Caco-2 (cell line): ENCODE measurements around the gene NYNRIN. TPM values are rescaled to one million over a fixed set of nuclear protein-coding genes. Genes with fewer than 3 reads are reported as not detected.

Experiments
- BruUV-seq: library from RNA; stranded (reverse); fragments of 400-500 nt; replicated peaks from 2 replicates; lab custom pipeline; 2021; lab: Mats Ljungman, UMichigan
- CTCF ChIA-PET: fragments of 300-600 bp; sonication (Branson Sonifier 250); formaldehyde crosslinking; loops from one replicate; lab custom pipeline; 2022; ENCODE audit warnings: antibody characterized with exemption; lab: Charles Lee
- POLR2A ChIA-PET: fragments of 300-600 bp; sonication (Branson Sonifier 250); formaldehyde crosslinking; loops from one replicate; lab custom pipeline; 2022; ENCODE audit warnings: antibody characterized with exemption; lab: Charles Lee
- DNase-seq, 2 experiments: peaks; one replicate each; pipeline versions ENCODE4 v3.0.0 to v3.0.0-alpha.2; 2020 to 2022
- H3K27me3 ChIP-seq: replicated peaks from 2 replicates; pipeline ENCODE4 v1.6.0; 2011; ENCODE audit warnings: low read length; ENCODE audit not compliant: control insufficient read depth, insufficient read depth
- H3K36me3 ChIP-seq: 2 replicates; pipeline ENCODE4 v1.5.1; 2011; ENCODE audit warnings: low read length; ENCODE audit not compliant: control insufficient read depth, insufficient read depth
- H3K4me1 ChIP-seq: fragments of 250-450 bp; sonication (Bioruptor Pico); 2 replicates; pipeline ENCODE4 v1.5.1; 2020; ENCODE audit warnings: mild to moderate bottlenecking
- H3K4me3 ChIP-seq: 2 replicates; pipeline ENCODE4 v1.5.1; 2011; ENCODE audit warnings: low read depth, mild to moderate bottlenecking, control low read depth, low read length
- H3K9me3 ChIP-seq: fragments of 250-450 bp; sonication (Bioruptor Pico); 2 replicates; pipeline ENCODE4 v1.5.1; 2020; ENCODE audit warnings: mild to moderate bottlenecking, moderate library complexity
- H3K27ac Mint-ChIP-seq: one replicate; pipeline ENCODE4 v1.8.0; 2022; ENCODE audit warnings: mixed read lengths; ENCODE audit not compliant: unreplicated experiment
- H3K27me3 Mint-ChIP-seq: one replicate; pipeline ENCODE4 v1.8.0; 2022; ENCODE audit warnings: mixed read lengths; ENCODE audit not compliant: insufficient read depth, unreplicated experiment
- H3K36me3 Mint-ChIP-seq: one replicate; pipeline ENCODE4 v1.8.0; 2022; ENCODE audit warnings: mild to moderate bottlenecking, mixed read lengths; ENCODE audit not compliant: insufficient read depth, unreplicated experiment
- H3K4me1 Mint-ChIP-seq: one replicate; pipeline ENCODE4 v1.8.0; 2022; ENCODE audit warnings: low read depth, mixed read lengths; ENCODE audit not compliant: unreplicated experiment
- H3K4me3 Mint-ChIP-seq: one replicate; pipeline ENCODE4 v1.8.0; 2022; ENCODE audit warnings: mild to moderate bottlenecking, moderate library complexity, mixed read lengths; ENCODE audit not compliant: unreplicated experiment
- H3K9me3 Mint-ChIP-seq: one replicate; pipeline ENCODE4 v1.8.0; 2022; ENCODE audit warnings: mixed read lengths; ENCODE audit not compliant: unreplicated experiment
- CTCF ChIP-seq, 2 experiments: fragments of 200-600 bp in 1 of 2; IDR thresholded peaks; 1 replicate in 1 of 2; 2 replicates in 1 of 2; pipeline versions ENCODE4 v1.5.1 to v1.8.0; 2011 to 2022; ENCODE audit warnings: antibody characterized with exemption in 1 of 2, control low read depth in 1 of 2, inconsistent platforms in 1 of 2, low read depth in 1 of 2, low read length in 1 of 2, mild to moderate bottlenecking in 1 of 2, moderate library complexity in 1 of 2; ENCODE audit not compliant: insufficient read depth in 1 of 2, severe bottlenecking in 1 of 2, unreplicated experiment in 1 of 2
- intact Hi-C: fragments of 100-400 bp; cut with micrococcal nuclease; formaldehyde crosslinking; loops from one replicate; pipeline ENCODE4 v1.10.0; 2022; ENCODE audit not compliant: unreplicated experiment
- total RNA-seq: library from RNA; stranded (reverse); gene quantifications from 2 replicates; pipeline ENCODE4 v1.2.3, GENCODE V29; 2022

NYNRIN gene
- total RNA-seq, 1 experiment from 2014 or later = 5.9 TPM

GRCh38 chr14:24463884-24464785, 65.3 kb downstream of the NYNRIN start:
- Histone ChIP-seq H3K4me3 (no peak overlapping the region), H3K4me1 (no peaks in the 10 kb centered on the region), H3K9me3 (no peaks in the 10 kb centered on the region), H3K27me3 (no peaks in the 10 kb centered on the region), H3K36me3 (no peaks in the 10 kb centered on the region)
- CTCF ChIA-PET = no interaction called here
- DNase-seq = no peak
- Mint-ChIP-seq H3K9me3 (no peaks in the 10 kb centered on the region), H3K27me3 (no peaks in the 10 kb centered on the region), H3K4me1 (no peaks in the 10 kb centered on the region), H3K4me3 (no peak overlapping the region), H3K36me3 (no peaks in the 10 kb centered on the region), H3K27ac (no peak overlapping the region)
- TF ChIP-seq CTCF (IDR thresholded peaks at IDR 0.05; ENCODE audit: insufficient read depth in 1 of 2, low read depth in 1 of 2, low read length in 1 of 2, severe bottlenecking in 1 of 2, unreplicated experiment in 1 of 2) = no peak
- BruUV-seq = no TSS peak
- intact Hi-C loops = no loop called here
- POLR2A ChIA-PET = no interaction called here

- TF ChIP-seq CTCF (IDR thresholded peaks at IDR 0.05; ENCODE audit: insufficient read depth in 1 of 2, low read depth in 1 of 2, low read length in 1 of 2, severe bottlenecking in 1 of 2, unreplicated experiment in 1 of 2) = no peak
- POLR2A ChIA-PET = no interaction called here
- Histone ChIP-seq H3K4me3 (no peak overlapping the region), H3K4me1 (no peaks in the 10 kb centered on the region), H3K27me3 (no peaks in the 10 kb centered on the region), H3K36me3 (no peaks in the 10 kb centered on the region), H3K9me3 (no peaks in the 10 kb centered on the region)
- Mint-ChIP-seq H3K27ac (no peak overlapping the region), H3K4me1 (no peaks in the 10 kb centered on the region), H3K4me3 (no peak overlapping the region), H3K36me3 (no peaks in the 10 kb centered on the region), H3K9me3 (no peaks in the 10 kb centered on the region), H3K27me3 (no peaks in the 10 kb centered on the region)
- DNase-seq = no peak
- CTCF ChIA-PET = no interaction called here
- no TSS peak for BruUV-seq
- intact Hi-C loops = no loop called here
Measured at GRCh38 chr14:24465368-24465767, 66.6 kb downstream of the NYNRIN start.

GRCh38 chr14:24465805-24466204, 67.0 kb downstream of the NYNRIN start:
- no peaks in the 10 kb centered on the region for H3K36me3 Mint-ChIP-seq
- no peak overlapping the region for H3K4me3 ChIP-seq
- H3K36me3 ChIP-seq = no peaks in the 10 kb centered on the region
- no peak for DNase-seq
- no peaks in the 10 kb centered on the region for H3K27me3 ChIP-seq
- no peaks in the 10 kb centered on the region for H3K4me1 Mint-ChIP-seq
- intact Hi-C loops = no loop called here
- no peak overlapping the region for H3K27ac Mint-ChIP-seq
- no peaks in the 10 kb centered on the region for H3K4me1 ChIP-seq
- H3K4me3 Mint-ChIP-seq = no peak overlapping the region
- H3K27me3 Mint-ChIP-seq = no peaks in the 10 kb centered on the region
- H3K9me3 Mint-ChIP-seq = no peaks in the 10 kb centered on the region
- no peaks in the 10 kb centered on the region for H3K9me3 ChIP-seq
- no TSS peak for BruUV-seq
- CTCF ChIA-PET = no interaction called here
- TF ChIP-seq CTCF (IDR thresholded peaks at IDR 0.05; ENCODE audit: insufficient read depth in 1 of 2, low read depth in 1 of 2, low read length in 1 of 2, severe bottlenecking in 1 of 2, unreplicated experiment in 1 of 2) = no peak
- POLR2A ChIA-PET = no interaction called here

Other genes starting within 250 kb of the NYNRIN start
- 54.1 and 55.4 TPM in 2 replicates for gene IRF9, start 237.7 kb upstream of the NYNRIN start, total RNA-seq
- 8.4 and 10.6 TPM in 2 replicates for gene REC8, start 226.9 kb upstream of the NYNRIN start, total RNA-seq
- 85.4 and 95.8 TPM in 2 replicates for gene IPO4, start 210.2 kb upstream of the NYNRIN start, total RNA-seq
- 41.9 and 47.1 TPM in 2 replicates for gene TM9SF1, start 203.6 kb upstream of the NYNRIN start, total RNA-seq
- not detected in 2 replicates for gene TSSK4, start 193.3 kb upstream of the NYNRIN start, total RNA-seq
- gene CHMP4A, start 185.5 kb upstream of the NYNRIN start, total RNA-seq = 57.7 and 58.7 TPM in 2 replicates
- gene MDP1, start 182.9 kb upstream of the NYNRIN start, total RNA-seq = 19.6 and 20.5 TPM in 2 replicates
- gene NEDD8, start 166.6 kb upstream of the NYNRIN start, total RNA-seq = 210 and 218 TPM in 2 replicates
- gene GMPR2, start 166.1 kb upstream of the NYNRIN start, total RNA-seq = 76.9 and 80.1 TPM in 2 replicates
- 33.4 and 34.4 TPM in 2 replicates for gene TINF2, start 156.4 kb upstream of the NYNRIN start, total RNA-seq
- gene TGM1, start 135.8 kb upstream of the NYNRIN start, total RNA-seq = 5.9 and 6.1 TPM in 2 replicates
- gene RABGGTA, start 127.4 kb upstream of the NYNRIN start, total RNA-seq = 27.1 and 30.4 TPM in 2 replicates
- 15.6 and 18.1 TPM in 2 replicates for gene DHRS1, start 99.2 kb upstream of the NYNRIN start, total RNA-seq
- gene NOP9, start 99.2 kb upstream of the NYNRIN start, total RNA-seq = 35.1 and 38.3 TPM in 2 replicates
- 3.5 and 7.2 TPM in 2 replicates for gene CIDEB, start 91.0 kb upstream of the NYNRIN start, total RNA-seq
- 10.3 and 12.3 TPM in 2 replicates for gene LTB4R2, start 88.9 kb upstream of the NYNRIN start, total RNA-seq
- 7.3 and 7.8 TPM in 2 replicates for gene LTB4R, start 87.5 kb upstream of the NYNRIN start, total RNA-seq
- gene ADCY4, start 63.9 kb upstream of the NYNRIN start, total RNA-seq = 0.57 and 0.60 TPM in 2 replicates
- 1.5 TPM in 2 replicates for gene RIPK3, start 59.0 kb upstream of the NYNRIN start, total RNA-seq
- gene NFATC4, start 30.8 kb upstream of the NYNRIN start, total RNA-seq = 0.84 and 0.88 TPM in 2 replicates
- gene CBLN3, start 30.7 kb downstream of the NYNRIN start, total RNA-seq = 1.1 and 1.4 TPM in 2 replicates
- 50.0 and 50.5 TPM in 2 replicates for gene KHNYN, start 31.0 kb downstream of the NYNRIN start, total RNA-seq
- 44.1 and 45.8 TPM in 2 replicates for gene SDR39U1, start 43.8 kb downstream of the NYNRIN start, total RNA-seq
- not detected in 2 replicates for gene CMA1, start 109.3 kb downstream of the NYNRIN start, total RNA-seq
- gene CTSG, start 177.2 kb downstream of the NYNRIN start, total RNA-seq = not detected in 2 replicates
- gene GZMH, start 210.7 kb downstream of the NYNRIN start, total RNA-seq = not detected in 2 replicates
- gene GZMB, start 235.2 kb downstream of the NYNRIN start, total RNA-seq = not detected in 2 replicates